ENCODE results near the gene ITGB1. TPM values are rescaled to one million over a fixed set of nuclear protein-coding genes. Genes with fewer than 3 reads are reported as not detected.

Gene ITGB1
- total and polyA plus RNA-seq, 9 of the 15 experiments (the other 6 are each of a cell fraction or from before 2014, with no cell fraction given), result 40.2 to 194 (median 155) TPM

DNA sequence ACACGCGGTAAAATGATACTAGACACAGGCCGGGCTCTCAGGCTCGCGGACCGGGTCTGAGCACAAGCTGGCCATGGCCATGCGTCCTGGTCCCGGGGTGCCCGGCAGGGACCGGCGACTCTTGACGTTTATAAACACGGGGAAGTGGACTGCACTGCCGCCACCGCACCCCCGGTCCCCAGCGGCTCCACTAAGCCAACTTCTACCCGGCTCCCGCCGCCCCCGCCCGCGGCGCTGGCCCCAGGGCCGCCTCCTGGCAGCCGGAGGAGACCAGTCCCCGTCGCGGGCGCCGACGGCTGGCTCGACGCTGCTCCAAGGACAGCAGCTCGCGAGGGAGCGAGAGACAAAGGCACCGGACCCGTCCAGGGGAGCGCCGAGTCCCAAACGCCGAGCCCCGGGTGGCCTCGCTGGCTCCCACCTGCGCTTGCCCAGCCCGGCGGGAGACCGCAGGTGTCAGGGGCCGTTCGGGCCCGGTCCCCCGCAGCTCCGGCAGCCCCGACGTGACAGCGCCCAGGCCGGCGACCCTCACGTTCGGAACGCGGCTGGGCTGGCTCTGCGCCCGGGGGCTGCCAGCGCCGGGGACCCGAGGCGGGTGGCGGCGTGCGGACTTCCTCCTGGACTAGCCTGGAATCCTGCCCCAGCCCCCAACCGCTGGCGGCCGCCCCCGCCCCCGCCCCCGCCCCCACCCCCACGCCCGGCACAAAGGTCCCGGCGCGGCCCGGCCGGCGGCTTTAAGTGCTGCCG is 517 bp downstream of the ITGB1 start (continued):
- TF ChIP-seq FOXP4 (CRISPR knock-in tag; IDR thresholded peaks at IDR 0.05; ENCODE audit: borderline replicate concordance) (no peak), SREBF1 (IDR thresholded peaks at IDR 0.05; ENCODE audit: borderline replicate concordance, low read depth, low read length) (no peak), ZSCAN29 (IDR thresholded peaks at IDR 0.05) (no peak), GATA2 (CRISPR knock-in tag; IDR thresholded peaks at IDR 0.05) (no peak), HEY1 (CRISPR knock-in tag; IDR thresholded peaks at IDR 0.05; ENCODE audit: borderline replicate concordance) (no peak), PRPF4 (IDR thresholded peaks at IDR 0.05; ENCODE audit: insufficient read depth, low read depth, low read length, poor library complexity, severe bottlenecking) (peak; percentile 50), ZNF197 (CRISPR knock-in tag; IDR thresholded peaks at IDR 0.05; ENCODE audit: low read depth) (0 out of 2 replicates have a peak, but pooled peaks have one; percentile 40), ZNF24 (IDR thresholded peaks at IDR 0.05) (no peak), PCBP1 (IDR thresholded peaks at IDR 0.05; ENCODE audit: low read depth, low read length, poor library complexity, severe bottlenecking) (peak; percentile 87), MYBL2 (IDR thresholded peaks at IDR 0.05; ENCODE audit: low read depth) (no peak), MYBL2 (CRISPR knock-in tag; IDR thresholded peaks at IDR 0.05; ENCODE audit: borderline replicate concordance) (no peak), ARID4B (CRISPR knock-in tag; IDR thresholded peaks at IDR 0.05) (peak; percentile 82), ZNF140 (CRISPR knock-in tag; IDR thresholded peaks at IDR 0.05) (no peak), CBX5 (IDR thresholded peaks at IDR 0.05; ENCODE audit: borderline replicate concordance, low read depth) (no peak)
- TF ChIP-seq, protein P1, sequence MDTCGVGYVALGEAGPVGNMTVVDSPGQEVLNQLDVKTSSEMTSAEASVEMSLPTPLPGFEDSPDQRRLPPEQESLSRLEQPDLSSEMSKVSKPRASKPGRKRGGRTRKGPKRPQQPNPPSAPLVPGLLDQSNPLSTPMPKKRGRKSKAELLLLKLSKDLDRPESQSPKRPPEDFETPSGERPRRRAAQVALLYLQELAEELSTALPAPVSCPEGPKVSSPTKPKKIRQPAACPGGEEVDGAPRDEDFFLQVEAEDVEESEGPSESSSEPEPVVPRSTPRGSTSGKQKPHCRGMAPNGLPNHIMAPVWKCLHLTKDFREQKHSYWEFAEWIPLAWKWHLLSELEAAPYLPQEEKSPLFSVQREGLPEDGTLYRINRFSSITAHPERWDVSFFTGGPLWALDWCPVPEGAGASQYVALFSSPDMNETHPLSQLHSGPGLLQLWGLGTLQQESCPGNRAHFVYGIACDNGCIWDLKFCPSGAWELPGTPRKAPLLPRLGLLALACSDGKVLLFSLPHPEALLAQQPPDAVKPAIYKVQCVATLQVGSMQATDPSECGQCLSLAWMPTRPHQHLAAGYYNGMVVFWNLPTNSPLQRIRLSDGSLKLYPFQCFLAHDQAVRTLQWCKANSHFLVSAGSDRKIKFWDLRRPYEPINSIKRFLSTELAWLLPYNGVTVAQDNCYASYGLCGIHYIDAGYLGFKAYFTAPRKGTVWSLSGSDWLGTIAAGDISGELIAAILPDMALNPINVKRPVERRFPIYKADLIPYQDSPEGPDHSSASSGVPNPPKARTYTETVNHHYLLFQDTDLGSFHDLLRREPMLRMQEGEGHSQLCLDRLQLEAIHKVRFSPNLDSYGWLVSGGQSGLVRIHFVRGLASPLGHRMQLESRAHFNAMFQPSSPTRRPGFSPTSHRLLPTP (IDR thresholded peaks at IDR 0.05; ENCODE audit: borderline replicate concordance, extremely low read depth, insufficient read length), result no peak
- TF ChIP-seq, protein P2, sequence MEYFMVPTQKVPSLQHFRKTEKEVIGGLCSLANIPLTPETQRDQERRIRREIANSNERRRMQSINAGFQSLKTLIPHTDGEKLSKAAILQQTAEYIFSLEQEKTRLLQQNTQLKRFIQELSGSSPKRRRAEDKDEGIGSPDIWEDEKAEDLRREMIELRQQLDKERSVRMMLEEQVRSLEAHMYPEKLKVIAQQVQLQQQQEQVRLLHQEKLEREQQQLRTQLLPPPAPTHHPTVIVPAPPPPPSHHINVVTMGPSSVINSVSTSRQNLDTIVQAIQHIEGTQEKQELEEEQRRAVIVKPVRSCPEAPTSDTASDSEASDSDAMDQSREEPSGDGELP (CRISPR knock-in tag; IDR thresholded peaks at IDR 0.05; ENCODE audit: borderline replicate concordance), result peak; percentile 34; the same call in 1 of the 2 replicates
